ENCODE measurements around the gene NAALADL2.
"Not testable (repeated sequence)": the region's sequence is repeated elsewhere in the genome, so short reads cannot be mapped to it uniquely, and the experiment has no call there.

The NAALADL2 gene

DNA sequence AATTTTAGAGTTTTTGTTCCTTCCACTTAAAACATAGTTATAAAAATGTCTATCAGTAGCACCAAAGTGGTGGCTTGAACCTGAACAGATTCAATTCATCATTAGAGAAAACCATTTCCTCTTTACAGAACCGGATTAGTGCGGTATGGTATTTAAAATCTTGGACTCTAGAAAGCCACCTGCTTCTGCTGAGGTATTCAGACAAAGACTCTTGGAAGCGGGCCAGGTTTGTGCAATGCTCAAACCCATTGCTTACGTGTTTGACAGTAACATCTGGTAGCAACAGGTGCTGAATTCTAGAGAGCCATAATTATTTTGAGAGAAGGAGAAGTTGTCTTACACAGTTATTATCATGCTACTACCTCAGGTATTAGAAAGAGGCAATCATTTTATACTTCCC is 290.5 kb downstream of the NAALADL2 start:
- no peak for DNase-seq

DNA sequence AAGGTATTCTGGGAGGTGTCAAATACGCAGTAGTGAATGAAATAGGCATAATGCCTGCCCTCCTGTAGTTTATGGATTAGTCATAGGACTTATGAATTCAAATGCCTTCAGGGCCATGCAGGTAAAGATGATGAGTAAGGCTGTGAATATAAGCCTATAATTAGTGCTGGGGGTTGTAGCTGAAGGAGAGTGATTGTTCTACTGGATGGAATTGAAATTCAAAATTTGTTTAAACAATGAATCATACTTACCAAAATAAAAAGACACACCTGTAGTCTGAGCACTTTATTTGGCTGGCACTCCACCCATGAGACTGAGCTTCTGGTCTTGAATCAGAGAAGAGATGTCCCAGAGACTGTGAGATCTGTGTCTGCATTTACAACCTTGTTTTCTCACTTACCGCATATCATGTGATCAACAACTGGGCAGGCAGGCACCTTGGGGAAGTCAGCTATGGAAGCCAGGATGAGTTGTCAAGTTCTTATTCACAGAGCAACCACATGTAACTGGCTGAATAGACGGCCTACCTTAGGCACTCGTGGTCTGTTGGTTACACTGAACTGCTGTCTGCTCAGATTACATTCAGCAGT is 291.8 kb downstream of the NAALADL2 start:
- no peak for DNase-seq

DNA sequence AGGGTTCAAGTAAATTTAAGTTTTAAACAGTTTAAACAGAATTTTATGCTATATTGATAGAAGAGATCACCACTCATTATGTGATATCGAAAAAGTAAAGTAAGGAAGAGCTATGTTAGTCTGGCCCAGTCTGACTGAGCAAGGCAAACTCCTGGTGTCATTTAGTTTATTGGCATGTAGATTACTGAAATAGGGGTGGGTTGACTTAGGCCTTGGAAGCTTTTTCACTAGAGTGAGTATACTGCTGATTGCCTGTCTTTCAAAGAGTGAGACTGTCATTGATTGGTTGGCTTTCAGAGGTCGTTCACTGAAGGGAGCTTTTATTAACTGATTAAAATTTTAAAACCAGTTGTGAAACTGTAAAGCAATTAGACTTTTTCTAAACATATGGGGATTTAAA is 294.5 kb downstream of the NAALADL2 start:
- no peak for DNase-seq

DNA sequence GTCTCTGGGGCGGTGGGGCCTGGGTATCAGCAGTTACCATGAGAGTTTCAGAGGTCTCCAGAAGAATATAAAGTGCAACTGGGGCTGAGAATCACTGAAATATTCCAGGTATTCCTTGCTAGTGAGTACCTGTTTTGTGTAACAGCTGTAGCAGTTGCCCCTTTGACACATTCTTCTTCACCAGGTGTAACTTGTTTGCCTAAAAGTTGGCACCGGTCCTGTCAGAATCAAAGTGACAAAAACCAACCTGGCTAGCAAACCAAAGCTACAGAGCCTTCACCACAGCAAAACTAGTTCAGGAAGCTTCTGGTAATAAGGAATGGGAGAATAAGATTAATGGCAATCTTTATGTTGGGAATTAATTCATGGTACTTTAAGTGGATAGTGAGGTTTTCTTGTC is 296.0 kb downstream of the NAALADL2 start:
- no peak for DNase-seq

DNA sequence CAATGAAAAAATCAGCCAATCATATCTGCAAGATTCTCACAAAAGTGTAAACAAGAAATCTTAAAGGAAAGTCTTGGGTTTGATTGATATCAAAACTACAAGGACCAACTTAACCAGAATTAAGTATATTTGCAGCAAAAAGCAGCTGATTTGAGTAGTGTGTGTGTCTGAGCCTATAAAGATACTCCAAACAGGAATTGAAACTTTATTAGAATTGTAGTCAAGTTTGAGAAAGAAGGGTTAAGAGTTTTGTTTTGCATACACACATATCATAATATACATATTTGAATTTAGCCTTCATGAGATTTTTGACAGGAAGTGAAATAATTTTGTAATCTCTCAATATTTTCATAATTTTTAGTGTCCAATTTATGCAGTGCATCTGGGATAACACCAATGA is 300.1 kb downstream of the NAALADL2 start:
- DNase-seq = no peak

DNA sequence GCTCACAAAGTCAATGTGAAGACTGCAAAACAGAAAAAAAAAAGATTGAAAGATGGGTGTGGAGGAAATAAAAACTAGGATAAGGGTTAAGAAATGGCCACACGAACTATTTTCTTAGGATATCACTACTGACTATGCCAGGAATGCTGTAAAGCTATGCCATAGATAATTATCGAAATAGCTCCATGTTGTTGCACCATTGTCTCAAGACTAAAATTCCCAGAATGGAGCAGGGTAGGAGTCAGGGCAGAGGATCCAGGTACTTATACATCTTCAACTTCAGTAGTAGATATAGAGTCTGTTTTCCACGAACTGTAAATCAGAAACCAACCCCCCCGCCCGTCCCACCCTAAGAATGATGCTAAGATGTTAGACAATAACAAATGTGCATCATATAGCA is 302.2 kb downstream of the NAALADL2 start:
- DNase-seq = no peak

DNA sequence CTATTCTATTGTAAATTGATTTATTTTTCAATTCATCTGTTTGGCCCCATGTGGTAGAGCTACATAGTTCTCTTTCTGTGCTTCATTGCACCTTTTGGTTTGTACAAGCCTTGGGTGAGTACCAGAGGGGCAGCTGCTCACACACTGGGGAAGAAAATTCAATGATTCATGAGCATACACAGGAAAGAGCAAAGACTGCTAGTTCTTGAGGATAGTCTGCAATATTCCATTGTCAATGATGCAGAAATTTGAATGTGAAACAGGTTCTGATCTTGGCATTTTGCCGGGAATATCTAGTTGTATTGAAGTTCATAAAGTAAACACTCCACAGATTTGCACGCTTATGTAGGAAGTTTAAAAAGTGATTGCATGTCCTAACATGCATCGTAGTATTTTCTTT is 304.6 kb downstream of the NAALADL2 start:
- no peak for DNase-seq

DNA sequence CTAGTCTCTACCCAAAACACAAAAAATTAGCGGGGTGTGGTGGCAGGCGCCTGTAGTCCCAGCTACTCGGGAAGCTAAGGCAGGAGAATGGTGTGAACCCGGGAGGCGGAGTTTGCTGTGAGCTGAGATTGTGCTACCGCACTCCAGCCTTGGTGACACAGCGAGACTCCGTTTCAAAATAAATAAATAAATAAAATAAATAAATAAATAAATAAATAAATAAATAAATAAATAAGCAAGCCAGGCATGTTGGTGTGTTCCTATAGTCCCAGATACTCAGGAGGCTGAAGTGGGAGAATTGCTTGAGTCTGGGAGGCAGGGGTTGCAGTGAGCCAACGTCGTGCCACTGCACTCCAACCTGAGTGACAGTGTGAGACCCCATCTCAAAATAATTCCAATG is 314.0 kb downstream of the NAALADL2 start:
- not testable (repeated sequence) for DNase-seq

DNA sequence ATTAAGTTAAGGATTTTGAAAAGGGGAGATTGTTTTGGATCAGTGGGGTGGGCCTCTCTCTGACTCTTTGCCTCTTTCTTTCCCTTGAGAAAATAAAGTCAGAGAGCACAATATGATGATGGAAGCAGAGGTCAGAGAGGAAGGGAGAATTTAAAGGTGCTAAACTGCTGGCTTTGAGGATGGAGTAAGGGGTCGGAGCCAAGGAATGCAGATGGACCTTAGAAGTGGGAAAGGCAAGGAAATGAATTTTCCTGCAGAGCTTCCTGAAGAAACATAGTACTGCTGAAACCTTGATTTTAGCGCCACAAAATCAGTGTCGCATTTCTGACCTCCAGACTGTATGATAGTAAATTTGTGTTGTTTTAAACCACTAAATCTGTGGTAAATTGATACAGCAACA is 317.4 kb downstream of the NAALADL2 start:
- DNase-seq = no peak

DNA sequence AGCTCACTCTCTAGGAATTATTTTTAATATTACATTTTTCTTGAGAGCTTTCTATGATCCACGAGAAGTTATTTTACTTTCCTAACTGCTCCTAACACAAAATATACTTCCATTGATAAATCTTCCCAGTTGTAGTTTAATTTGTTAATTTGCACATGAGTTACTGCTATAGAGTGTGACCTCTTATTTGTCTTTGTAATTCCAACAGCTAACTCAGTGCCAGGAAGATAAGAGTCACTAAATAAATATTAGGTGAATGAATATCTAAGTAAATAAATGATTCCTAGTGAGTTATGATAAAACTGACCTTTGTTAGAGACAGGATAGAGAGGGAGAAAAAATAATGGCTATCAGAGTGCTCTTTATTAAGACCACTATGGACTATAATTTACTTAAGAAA is 319.9 kb downstream of the NAALADL2 start:
- no peak for DNase-seq

DNA sequence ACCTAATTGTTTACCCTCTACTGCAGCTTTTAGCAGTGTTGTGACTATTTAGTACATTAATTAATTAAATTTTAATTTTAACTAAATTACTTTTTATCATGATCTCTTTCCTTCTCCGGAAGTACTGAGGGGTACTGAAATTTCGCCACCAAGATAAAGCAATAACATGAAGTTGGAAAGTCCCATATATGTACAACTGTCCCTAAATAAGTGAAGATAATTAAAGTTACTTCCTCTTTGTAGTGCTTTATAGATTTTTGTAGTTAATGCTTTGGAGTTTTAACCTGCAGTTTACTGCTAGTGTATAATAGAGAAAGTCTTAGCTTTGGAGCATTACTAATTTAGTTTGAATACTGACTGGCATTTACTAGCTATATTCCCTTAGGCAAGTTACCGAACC is 325.3 kb downstream of the NAALADL2 start:
- no peak for DNase-seq

DNA sequence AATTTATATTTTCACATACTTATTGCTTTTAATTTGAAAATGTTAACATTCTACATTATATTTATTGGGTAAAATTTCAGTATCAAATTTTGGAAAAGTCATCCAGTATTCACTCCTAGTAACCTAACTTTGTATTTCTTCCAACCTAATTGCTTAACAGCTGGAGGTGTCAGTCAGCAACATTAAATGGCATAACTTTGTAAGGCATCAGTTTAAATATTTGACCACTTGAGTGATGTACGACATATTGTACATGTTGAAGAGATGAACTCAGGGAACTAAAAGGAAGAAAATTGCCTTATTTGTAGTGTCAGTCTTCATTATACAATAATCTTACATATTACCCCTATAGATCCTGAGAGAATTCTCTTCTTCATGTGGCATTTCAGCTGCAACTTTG is 326.8 kb downstream of the NAALADL2 start:
- DNase-seq = no peak

DNA sequence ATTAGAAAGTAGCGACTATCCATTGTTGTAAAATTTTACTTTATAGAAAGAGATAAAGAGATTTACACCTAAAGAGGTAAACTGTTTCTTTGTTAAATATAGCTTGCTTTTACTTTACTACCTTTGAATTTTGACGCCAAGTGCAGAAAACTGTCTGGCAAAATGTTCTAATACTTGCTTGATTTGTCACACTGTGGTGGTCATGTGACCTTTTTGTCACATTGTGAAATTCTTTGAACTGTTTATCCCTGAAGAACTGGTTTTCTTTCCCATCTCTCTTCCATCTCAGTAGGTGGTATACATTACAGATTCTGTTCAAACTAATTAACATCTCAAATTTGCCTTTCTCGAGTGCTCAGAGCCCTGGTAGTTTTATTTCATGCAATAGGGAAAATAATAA is 327.4 kb downstream of the NAALADL2 start:
- DNase-seq = no peak

DNA sequence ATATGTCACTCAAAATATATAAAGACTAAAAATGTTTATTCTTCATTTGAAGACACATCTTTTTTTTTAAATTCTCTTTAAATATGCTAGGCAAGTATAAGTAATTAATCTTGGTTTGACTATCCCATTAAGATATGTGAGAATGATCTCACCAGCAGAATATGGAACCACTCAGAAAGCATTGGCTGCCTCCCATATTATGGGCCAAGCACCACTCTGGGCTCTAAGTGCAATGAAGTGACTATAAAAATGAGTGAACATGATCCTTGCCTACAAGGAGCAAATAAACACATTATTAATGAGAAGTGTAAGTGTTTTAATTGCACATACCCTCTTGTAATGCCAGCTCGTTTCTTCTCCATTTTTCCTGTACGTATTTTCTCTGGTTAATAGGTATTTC is 328.5 kb downstream of the NAALADL2 start:
- no peak for DNase-seq

DNA sequence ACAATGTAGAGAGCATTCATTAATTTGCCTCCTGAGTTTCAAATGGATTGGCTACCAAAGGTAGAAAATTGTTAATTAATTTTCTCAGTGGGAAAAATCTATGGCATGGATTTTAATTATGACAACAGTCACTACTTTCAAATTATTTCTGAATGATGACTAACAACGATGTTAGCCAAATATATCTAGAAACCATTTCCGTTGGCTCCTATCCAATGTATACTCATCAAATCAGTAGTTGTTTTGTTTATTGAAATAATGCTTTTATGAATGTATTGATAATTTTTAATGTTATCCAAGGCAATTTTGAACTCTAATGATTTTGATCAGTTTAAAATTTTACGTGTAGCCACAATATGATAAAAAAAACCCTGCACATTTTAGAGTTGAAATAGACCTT is 333.4 kb downstream of the NAALADL2 start:
- no peak for DNase-seq

DNA sequence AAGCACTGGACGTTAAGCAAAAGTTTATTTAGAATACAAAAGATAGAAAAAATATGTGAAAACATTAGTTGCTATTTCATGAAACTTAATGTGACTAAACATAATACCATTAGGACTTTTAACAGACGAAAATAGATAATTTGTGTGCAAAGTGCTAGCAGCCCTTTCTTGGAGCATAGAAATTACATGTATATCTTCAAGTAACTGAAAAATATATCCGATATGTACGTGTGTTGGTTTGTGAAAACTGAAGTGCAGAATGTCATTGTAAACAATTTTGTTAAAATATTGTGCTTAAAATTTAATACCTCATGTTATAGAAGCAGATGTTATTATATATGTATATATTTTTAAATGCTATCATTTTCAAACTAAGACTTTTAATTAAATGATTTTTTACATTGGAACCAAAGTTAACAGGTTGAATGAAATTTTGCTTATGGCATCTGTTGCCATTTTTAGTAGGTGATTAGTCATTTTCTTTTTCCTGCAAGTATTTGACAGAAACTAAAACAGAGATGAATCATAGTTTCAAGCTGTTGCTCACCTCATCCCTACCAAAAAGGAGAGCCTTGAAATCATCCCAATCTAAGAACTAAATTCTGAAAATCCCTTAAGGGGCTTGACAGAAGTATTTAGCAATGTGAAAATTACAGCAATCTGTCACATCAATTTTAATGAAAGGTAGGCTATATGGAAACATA is 334.8 kb downstream of the NAALADL2 start:
- no peak for DNase-seq

DNA sequence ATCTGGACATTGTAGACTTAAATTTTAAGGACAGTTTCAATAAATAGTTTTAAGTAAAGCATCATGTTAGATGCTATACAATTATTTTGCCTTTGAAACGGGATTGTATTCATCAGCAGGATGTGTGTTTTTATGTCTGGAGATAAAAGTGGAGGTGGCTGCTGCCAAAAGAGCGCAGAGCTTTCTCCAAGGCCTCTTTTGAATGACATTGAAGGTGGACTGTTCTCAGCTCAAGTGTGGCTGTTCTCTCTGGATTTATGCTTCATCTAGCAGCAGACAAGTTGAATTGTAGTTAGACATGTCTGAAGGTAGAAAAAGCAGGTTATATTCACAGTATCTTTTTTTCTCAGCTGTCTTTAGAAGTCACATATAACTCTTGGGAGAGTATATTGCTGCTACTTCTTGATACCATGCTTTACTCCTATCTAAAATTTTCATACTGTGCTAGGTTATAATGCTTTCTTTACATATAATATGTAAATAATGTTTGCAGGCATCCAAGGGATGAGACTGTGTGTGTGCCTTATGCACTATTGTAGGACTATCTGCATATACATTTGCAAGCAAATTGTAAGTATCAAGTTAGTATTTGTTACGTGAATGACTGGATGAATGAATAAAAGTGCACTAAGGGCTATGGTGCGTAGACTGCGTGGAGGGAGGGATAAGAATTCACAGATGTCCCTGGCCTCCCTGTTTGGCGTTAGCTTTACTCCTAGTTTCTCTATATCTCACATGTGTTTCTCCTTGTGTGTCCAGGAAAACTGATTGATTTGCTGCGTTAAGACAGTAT is 340.1 kb downstream of the NAALADL2 start:
- DNase-seq = no peak

DNA sequence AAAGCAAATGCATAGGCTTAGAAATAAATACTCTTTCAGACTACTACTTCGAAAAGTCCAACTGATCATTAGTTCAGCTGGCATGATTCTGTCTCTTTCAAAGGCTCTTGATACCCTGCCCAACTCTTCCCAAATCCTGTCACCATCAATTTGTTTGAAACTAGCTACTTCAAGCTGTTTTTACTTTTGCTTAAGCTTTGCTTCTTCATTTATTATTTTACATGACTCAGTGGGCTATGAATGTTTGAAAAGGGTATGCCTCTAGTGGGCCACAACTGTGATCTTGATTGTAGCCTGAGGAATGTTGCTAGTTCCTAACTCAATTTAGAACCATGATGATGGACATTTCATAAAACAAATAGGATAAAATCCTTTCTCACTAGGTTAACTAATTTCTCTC is 340.8 kb downstream of the NAALADL2 start:
- no peak for DNase-seq

DNA sequence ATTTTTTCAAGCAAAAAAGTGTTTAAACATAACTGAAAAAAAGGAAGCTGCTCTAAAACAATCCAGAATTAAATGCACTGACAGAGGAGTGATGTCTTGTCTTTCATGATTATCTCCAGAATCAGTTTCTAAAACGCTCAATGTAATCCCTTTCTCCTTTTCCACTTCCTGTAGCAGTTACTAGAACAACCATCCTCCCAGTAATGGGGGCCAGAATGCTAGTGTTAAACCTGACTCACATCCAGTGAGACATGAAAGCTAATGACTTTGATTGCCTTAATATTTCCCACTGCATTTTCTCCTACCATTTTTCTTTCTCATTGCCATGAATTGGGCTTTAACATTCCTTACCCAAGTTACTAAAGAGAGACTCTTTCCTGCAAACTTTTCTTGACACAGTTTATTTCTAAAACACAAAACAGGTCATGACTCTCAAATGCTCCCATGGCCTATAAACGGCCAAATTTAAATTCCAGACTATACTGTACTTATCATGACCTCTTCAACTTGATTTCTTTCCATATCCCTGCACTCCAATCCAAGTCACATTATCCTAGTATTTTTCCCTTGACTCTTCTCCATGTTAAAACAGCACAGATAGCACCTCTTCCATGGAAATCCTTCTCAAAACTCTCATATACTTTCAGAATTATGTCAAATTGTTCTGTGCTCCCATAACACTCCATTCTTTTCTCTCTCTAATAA is 341.4 kb downstream of the NAALADL2 start:
- no peak for DNase-seq

DNA sequence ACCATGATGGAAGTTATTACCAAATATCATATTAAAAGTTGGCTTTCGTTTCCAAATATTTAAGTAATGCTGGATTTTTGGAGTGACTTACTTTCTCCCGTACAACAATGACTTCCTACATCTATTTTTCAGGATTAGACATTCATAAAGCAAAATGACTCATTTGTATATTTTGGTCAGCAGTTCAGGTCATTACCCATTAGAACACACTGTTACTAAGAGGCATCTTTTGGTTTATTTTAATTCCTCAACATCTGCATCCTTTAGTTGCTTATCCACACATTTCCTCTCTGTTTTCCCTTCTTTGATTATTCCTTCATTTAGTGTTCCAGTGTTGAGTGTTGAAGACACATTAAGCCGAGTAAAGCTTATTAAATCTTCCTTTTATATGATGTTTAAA is 348.2 kb downstream of the NAALADL2 start:
- DNase-seq = no peak

DNA sequence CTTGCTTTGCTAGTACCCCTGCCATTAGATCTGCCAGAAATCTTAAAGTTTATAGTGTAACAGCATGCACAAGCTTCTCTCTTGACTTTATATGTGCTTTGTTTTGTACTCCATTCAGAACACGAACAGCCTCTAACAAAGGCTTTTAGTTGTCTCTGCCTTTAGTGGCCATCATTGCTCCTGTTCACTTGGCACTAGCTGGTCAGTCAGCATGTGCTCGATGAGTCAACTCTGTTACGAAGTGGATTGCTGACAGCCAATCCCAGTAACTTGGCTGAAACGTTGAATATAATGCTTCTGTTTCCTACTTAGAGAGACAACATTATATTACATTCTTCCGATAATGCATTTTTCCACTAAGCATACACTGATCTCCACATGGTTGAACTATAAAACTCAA is 349.2 kb downstream of the NAALADL2 start:
- DNase-seq = no peak

DNA sequence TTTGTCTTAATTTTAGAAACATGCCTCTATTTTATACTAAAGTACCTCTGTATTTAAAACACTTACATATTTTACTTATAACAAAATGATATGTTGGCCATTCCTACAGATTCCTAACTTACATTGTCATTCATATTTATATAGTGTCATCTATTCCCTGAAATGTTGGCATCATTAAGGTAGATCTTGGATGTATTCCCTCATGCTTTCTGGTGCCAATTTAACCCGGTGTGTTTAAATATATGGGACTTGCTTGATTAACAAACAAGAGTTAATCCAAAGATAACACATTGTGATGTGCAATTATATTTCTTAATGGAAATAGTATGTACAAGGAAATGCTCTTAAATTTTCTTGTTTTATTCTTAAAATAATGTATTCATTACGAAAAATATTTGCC is 352.3 kb downstream of the NAALADL2 start:
- no peak for DNase-seq

DNA sequence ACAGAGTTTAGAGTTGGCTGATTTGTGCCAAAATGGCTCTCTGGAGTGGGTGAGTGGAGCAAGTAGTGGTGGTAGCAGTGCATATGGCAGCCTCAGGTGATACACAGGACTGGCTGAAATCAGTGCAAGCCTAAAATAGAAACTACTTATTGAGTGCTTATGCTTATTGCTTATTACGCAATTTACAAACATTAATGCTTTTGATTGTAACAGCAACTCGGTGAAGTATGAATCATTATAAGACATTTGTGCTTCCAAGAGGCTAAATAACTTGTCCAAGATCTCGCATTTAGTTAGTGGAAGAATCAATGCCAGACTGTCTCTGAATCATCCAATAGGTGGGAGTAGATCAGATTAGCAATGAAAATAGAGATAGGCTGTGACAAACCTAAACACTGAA is 353.8 kb downstream of the NAALADL2 start:
- no peak for DNase-seq

DNA sequence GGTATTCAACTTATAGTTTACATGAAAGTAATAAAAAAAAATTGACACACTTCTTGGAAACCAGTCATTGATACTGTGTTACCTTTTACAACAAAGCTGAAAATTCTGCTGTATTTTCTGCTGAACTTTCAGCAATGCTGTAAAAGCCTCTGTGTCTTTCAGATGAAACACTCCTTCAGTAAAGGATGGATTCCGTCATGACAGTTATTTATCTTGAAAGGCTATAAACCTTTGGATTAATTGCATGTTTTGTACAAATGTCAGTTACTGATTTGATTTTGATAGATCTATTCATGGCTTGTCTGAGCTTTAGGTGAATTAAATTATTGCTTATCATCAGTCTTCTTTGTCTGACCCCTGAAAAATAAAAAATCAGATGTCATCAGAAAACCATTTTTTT is 355.1 kb downstream of the NAALADL2 start:
- DNase-seq = no peak
